NCI-H2029 treated with DMSO at 0.1 percent for 48 hours (cell line): Measurements from ENCODE around the gene GPX8.
A peak's percentile ranks its signal among the peaks of the same experiment; 100 is the strongest.

ENCODE experiments used
- DNase-seq: peaks from one replicate; lab custom pipeline; 2025; lab: John Stamatoyannopoulos, UW

The GPX8 gene

GRCh38 chr5:55172937-55173686 lies 13.1 kb downstream of the GPX8 start, which contains the start of gene CDC20B:
Gene CDC20B (minus strand): TSS chr5:55173177. CDS start chr5:55173000, 177 bp downstream.
- DNase-seq: peak; percentile 40

DNA sequence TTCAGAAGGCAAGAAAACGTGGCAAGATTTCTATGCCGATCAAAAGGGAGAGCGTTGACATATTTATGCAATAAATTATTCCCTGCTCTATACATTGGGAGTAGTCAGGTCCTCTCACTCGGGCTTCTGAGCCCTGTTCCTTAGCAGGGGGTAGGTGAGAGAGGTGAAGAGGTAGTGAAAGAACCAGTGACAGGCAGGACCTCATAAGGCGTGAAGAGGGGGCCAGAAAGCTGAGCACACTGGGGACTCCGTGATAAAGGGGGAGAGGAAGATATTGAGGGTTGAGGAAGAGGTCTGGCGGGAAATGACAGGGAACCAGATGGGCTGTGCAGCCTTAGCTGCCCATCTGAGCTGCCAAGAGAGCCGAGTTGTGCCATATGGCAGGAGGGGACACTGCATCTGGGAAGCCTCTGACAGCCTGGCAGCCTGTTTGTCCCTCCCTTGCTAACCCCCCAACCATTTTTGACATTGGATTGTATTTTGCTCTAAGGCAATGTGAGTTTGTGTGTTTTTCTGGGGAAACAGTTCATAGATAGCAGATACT lies 13.8 kb downstream of the GPX8 start:
- DNase-seq: no peak

GRCh38 chr5:55175781-55176175 lies 15.8 kb downstream of the GPX8 start:
- DNase-seq: no peak

DNA sequence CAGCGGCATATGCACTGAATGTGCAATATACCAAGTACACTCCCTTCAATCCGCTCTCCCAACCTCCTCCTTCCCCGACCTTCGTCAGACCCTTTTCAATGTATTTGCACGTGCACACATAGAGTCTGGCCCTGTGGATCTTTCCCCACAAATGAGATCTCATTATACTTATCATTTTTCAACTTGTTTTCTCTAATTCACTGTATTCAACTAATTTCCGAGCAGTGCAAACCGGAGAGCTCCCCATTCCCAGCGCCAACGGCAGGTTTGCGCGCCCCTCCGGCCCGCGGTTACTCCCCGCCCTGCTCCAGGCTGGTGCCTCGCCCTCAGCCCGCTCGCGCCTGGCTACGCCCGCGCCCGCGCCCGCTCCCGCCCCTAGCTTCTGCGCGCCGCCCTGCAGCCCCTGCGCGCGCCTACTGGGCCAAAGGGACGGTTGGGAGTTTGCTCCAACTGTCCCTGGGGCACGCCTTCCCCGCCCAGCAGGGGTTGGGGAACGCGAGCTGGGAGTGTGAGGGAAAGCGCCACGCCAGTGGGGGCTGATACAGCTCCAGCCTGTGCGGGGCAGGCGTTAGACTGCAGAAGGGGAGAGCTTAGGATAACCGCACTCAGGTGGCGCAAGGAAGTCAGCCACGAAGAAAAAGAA lies 16.3 kb downstream of the GPX8 start:
- DNase-seq: peak; percentile 17

- no peak for DNase-seq
These were observed 17.1 kb downstream of the GPX8 start for GRCh38 chr5:55177078-55177477.

GRCh38 chr5:55180016-55180415 lies 20.0 kb downstream of the GPX8 start:
- DNase-seq: no peak

DNA sequence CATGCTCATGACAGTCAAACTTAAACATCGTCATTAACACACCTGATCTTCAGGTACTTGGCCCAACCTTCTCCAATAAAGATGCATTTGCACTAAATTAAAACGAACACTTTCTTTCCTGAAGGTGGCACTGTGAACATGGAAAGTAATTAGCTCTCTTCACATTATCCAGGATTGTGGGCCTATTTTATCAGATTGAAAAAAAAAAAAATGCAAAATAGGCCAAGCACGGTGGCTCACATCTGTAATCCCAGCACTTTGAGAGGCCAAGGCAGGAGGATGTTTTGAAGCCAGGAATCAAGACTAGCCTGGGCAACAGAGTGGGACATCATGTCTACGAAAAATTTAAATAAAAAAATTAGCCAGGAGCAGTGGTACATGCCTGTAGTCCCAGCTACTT lies 27.4 kb downstream of the GPX8 start:
- peak; percentile 71 for DNase-seq

- peak; percentile 58 for DNase-seq
These were observed 28.9 kb downstream of the GPX8 start for GRCh38 chr5:55188656-55189540.

DNA sequence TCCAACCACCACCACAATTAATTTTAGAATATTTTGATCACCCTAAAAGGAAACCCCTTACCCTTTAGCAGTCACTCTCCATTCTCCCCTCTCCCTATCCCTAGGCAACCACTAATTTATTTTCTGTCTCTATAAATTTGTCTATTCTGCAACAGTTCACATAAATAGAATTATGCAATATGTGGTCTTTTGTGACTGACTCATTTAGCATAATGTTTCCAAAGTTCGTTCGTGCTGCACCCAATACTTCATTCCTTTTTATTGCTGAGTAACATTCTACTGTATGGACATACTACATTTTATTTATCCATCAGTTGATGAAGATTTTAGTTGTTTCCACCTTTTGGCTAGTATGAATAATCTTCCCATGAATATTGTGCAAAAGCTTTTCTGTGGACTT lies 31.2 kb downstream of the GPX8 start:
- DNase-seq: no peak

GRCh38 chr5:55205001-55205400 lies 45.0 kb downstream of the GPX8 start:
- no peak for DNase-seq

DNA sequence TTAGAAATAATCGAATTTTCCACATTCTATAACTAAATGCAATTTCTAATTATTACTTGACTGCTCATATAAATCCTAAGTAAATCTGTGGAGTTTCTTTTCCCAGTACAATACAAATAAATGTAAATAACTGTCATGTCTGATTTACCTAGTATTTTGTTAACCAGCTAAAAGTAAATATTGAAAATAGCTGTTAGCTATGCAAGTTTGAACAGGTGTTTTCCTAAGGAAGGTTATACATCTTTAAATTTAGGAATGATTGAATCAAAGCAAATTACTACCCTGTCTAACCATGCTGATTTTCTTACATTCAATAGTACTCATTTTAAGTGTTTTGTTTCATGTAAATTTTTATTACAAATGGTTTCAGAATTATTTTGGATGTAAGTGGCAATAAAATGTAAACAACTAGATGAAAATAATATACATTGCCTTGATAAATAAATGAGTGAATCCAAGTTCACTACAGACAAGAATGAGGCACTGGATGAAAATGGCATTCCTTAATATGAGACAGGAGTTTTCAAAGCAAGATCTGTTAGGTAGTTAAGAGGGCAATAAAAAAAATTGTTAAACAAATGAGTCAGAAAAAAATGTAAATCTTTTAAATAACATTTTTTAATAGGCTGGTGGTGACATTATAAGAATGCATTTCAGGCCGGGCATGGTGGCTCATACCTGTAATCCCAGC lies 51.4 kb downstream of the GPX8 start:
- DNase-seq: no peak
